Neural cell (in vitro differentiated cells): ENCODE results near the gene SYCE3. TPM values are rescaled to one million over a fixed set of nuclear protein-coding genes. Genes with fewer than 3 reads are reported as not detected.
"Not testable (repeated sequence)": the region's sequence is repeated elsewhere in the genome, so short reads cannot be mapped to it uniquely, and the experiment has no call there.

Source experiments
- H2AFZ ChIP-seq: fragments of 200-600, 300-800 bp; sonication (generic), shearing (Covaris generic); 2 replicates; pipeline ENCODE4 v1.6.0; 2014; ENCODE audit warnings: low read depth, mild to moderate bottlenecking, antibody characterized with exemption, low read length, moderate library complexity
- H3F3A ChIP-seq: fragments of 200-600 bp; shearing (Covaris generic); 2 replicates; pipeline ENCODE4 v1.6.1; 2016; ENCODE audit warnings: mild to moderate bottlenecking, moderate library complexity, mixed read lengths, antibody characterized with exemption, low read length; ENCODE audit not compliant: insufficient read depth, poor library complexity, severe bottlenecking
- H3K27ac ChIP-seq: fragments of 200-600, 300-800 bp; sonication (generic), shearing (Covaris generic); 2 replicates; pipeline ENCODE4 v1.5.1; 2014; ENCODE audit warnings: mild to moderate bottlenecking, low read length, moderate library complexity
- H3K27me3 ChIP-seq: fragments of 300-800, 200-600 bp; sonication (generic), shearing (Covaris generic); 2 replicates; pipeline ENCODE4 v1.6.0; 2014; ENCODE audit warnings: mild to moderate bottlenecking, low read depth, low read length, moderate library complexity; ENCODE audit not compliant: insufficient read depth
- H3K36me3 ChIP-seq: fragments of 300-800, 200-600 bp; sonication (generic), shearing (Covaris generic); 2 replicates; pipeline ENCODE4 v1.5.1; 2014; ENCODE audit warnings: mild to moderate bottlenecking, antibody characterized with exemption, low read length, moderate library complexity; ENCODE audit not compliant: insufficient read depth
- H3K4me2 ChIP-seq: fragments of 300-800, 200-600 bp; sonication (generic), shearing (Covaris generic); 2 replicates; pipeline ENCODE4 v1.6.0; 2014; ENCODE audit warnings: mild to moderate bottlenecking, low read length
- H3K4me3 ChIP-seq: fragments of 300-800, 200-600 bp; sonication (generic), shearing (Covaris generic); 2 replicates; pipeline ENCODE4 v1.5.1; 2014; ENCODE audit warnings: mild to moderate bottlenecking, low read length, moderate library complexity
- H3K79me2 ChIP-seq: fragments of 200-600 bp; shearing (Covaris generic); replicated peaks from 2 replicates; pipeline ENCODE4 v1.6.0; 2014; ENCODE audit warnings: mild to moderate bottlenecking, low read length, moderate library complexity; ENCODE audit not compliant: insufficient read depth
- H3K9ac ChIP-seq: fragments of 300-800, 200-600 bp; sonication (generic), shearing (Covaris generic); 2 replicates; pipeline ENCODE4 v1.6.1; 2016; ENCODE audit warnings: mild to moderate bottlenecking, low read length, mixed read lengths
- H3K9me2 ChIP-seq: fragments of 200-600 bp; shearing (Covaris generic); 2 replicates; pipeline ENCODE4 v1.6.1; 2016; ENCODE audit warnings: mild to moderate bottlenecking, low read length, mixed read lengths; ENCODE audit not compliant: insufficient read depth
- H3K9me3 ChIP-seq: fragments of 200-600, 300-800 bp; sonication (generic), shearing (Covaris generic); 2 replicates; pipeline ENCODE4 v1.6.1; 2016; ENCODE audit warnings: mild to moderate bottlenecking, mixed run types, low read length, moderate library complexity, mixed read lengths
- H4K20me1 ChIP-seq: fragments of 200-600 bp; shearing (Covaris generic); 2 replicates; pipeline ENCODE4 v1.6.1; 2016; ENCODE audit warnings: mild to moderate bottlenecking, mixed run types; ENCODE audit not compliant: insufficient read depth
- CTCF ChIP-seq: fragments of 450-650 bp; IDR thresholded peaks from 2 replicates; pipeline ENCODE4 v1.5.1; 2014; ENCODE audit warnings: antibody characterized with exemption, mild to moderate bottlenecking, moderate library complexity; ENCODE audit not compliant: poor library complexity, severe bottlenecking
- EP300 ChIP-seq: fragments of 450-650 bp; conservative IDR thresholded peaks from 2 replicates; pipeline ENCODE4 v1.6.1; 2014; ENCODE audit warnings: antibody characterized with exemption, mild to moderate bottlenecking, moderate library complexity; ENCODE audit not compliant: poor library complexity, severe bottlenecking
- EZH2 ChIP-seq: fragments of 200-600, 300-800 bp; shearing (Covaris generic), sonication (generic); IDR thresholded peaks from 2 replicates; pipeline ENCODE4 v1.6.1; 2014; ENCODE audit warnings: antibody characterized with exemption, low read length, borderline replicate concordance, mild to moderate bottlenecking; ENCODE audit not compliant: insufficient read depth, poor library complexity, severe bottlenecking
- MXI1 ChIP-seq: fragments of 450-650 bp; conservative IDR thresholded peaks from 2 replicates; pipeline ENCODE4 v1.6.1; 2014; ENCODE audit warnings: antibody characterized with exemption, mild to moderate bottlenecking; ENCODE audit not compliant: poor library complexity, severe bottlenecking
- POLR2AphosphoS5 ChIP-seq: IDR thresholded peaks from 2 replicates; pipeline ENCODE4 v1.6.1; 2012
- RAD21 ChIP-seq: fragments of 450-650 bp; conservative IDR thresholded peaks from 2 replicates; pipeline ENCODE4 v1.6.1; 2014; ENCODE audit warnings: antibody characterized with exemption, mild to moderate bottlenecking, moderate library complexity
- REST ChIP-seq: IDR thresholded peaks from 2 replicates; pipeline ENCODE4 v1.6.1; 2012; ENCODE audit warnings: borderline replicate concordance
- SMC3 ChIP-seq: fragments of 450-650 bp; conservative IDR thresholded peaks from 2 replicates; pipeline ENCODE4 v1.6.1; 2014; ENCODE audit warnings: antibody characterized with exemption, mild to moderate bottlenecking, moderate library complexity; ENCODE audit not compliant: poor library complexity
- TAF1 ChIP-seq: IDR thresholded peaks from 2 replicates; pipeline ENCODE4 v1.6.1; 2012; ENCODE audit warnings: low read depth
- polyA plus RNA-seq: library from polyadenylated mRNA; depleted of rRNA; stranded (reverse); fragments of >200 nt; gene quantifications from 2 replicates; pipeline ENCODE4 v1.2.3, GENCODE V29; 2014

SYCE3 gene
- polyA plus RNA-seq, 1 donor from 2014 or later = not detected

GRCh38 chr22:50608996-50609395 is 46.3 kb upstream of the SYCE3 start:
- Histone ChIP-seq H4K20me1 (no peaks in the 10 kb centered on the region), H3K9me3 (no peaks in the 10 kb centered on the region), H3K9me2 (no peaks in the 10 kb centered on the region), H3K4me3 (no peak overlapping the region), H3K9ac (no peak overlapping the region), H3K27me3 (no peaks in the 10 kb centered on the region), H3F3A (no peaks in the 10 kb centered on the region), H3K79me2 (no peaks in the 10 kb centered on the region), H3K4me2 (no peak overlapping the region), H2AFZ (no peak overlapping the region), H3K27ac (no peak overlapping the region), H3K36me3 (peaks cover 5% of the 10 kb centered on the region)
- TF ChIP-seq SMC3 = no peak
- TF ChIP-seq REST = no peak
- TF ChIP-seq TAF1 = no peak
- no peak for TF ChIP-seq RAD21
- no peak for TF ChIP-seq MXI1
- TF ChIP-seq POLR2AphosphoS5 = no peak
- TF ChIP-seq EP300 = no peak
- no peak for TF ChIP-seq EZH2

- H3K9ac ChIP-seq, H3F3A ChIP-seq, H3K27me3 ChIP-seq, H3K36me3 ChIP-seq, H3K4me2 ChIP-seq, H3K79me2 ChIP-seq, H2AFZ ChIP-seq, H3K9me2 ChIP-seq, H4K20me1 ChIP-seq, H3K27ac ChIP-seq, H3K9me3 ChIP-seq, H3K4me3 ChIP-seq: not testable (repeated sequence)
These were observed 45.5 kb upstream of the SYCE3 start for GRCh38 chr22:50608058-50608840.

- no peak overlapping the region for H3K4me2 ChIP-seq
- no peaks in the 10 kb centered on the region for H3F3A ChIP-seq
- H3K79me2 ChIP-seq = no peaks in the 10 kb centered on the region
- H3K4me3 ChIP-seq = no peak overlapping the region
- no peaks in the 10 kb centered on the region for H3K9me3 ChIP-seq
- TF ChIP-seq EZH2 (no peak), CTCF (no peak), SMC3 (no peak), POLR2AphosphoS5 (no peak), RAD21 (no peak), MXI1 (no peak), TAF1 (no peak), REST (no peak)
- no peak overlapping the region for H3K27ac ChIP-seq
- H3K9ac ChIP-seq = no peak overlapping the region
- H4K20me1 ChIP-seq = no peaks in the 10 kb centered on the region
- H2AFZ ChIP-seq = no peak overlapping the region
- no peaks in the 10 kb centered on the region for H3K9me2 ChIP-seq
- peaks cover 5% of the 10 kb centered on the region for H3K36me3 ChIP-seq
- no peaks in the 10 kb centered on the region for H3K27me3 ChIP-seq
These were observed 44.9 kb upstream of the SYCE3 start for GRCh38 chr22:50607659-50608020.
